Tibial artery (tissue), 4 donors: Measurements from ENCODE around the gene RAP2A.

ENCODE experiments used
- DNase-seq, 2 donors: peaks; one replicate each; pipeline ENCODE4 v3.0.0-alpha.2; 2019
- H3K27ac ChIP-seq, 2 donors: fragments of 200-600 bp; sonication (generic) in 1 of 2; 1 replicate in 1 of 2; 2 replicates in 1 of 2; pipeline ENCODE4 v1.5.1; 2018 to 2019; ENCODE audit warnings: mild to moderate bottlenecking in 1 of 2
- H3K27me3 ChIP-seq, 2 donors: fragments of 200-600 bp; sonication (generic) in 1 of 2; one replicate each; pipeline versions ENCODE4 v1.5.1 to v1.6.0; 2016 to 2019
- H3K36me3 ChIP-seq, 3 donors: fragments of 200-600 bp; sonication (generic) in 2 of 3; one replicate each; pipeline ENCODE4 v1.5.1; 2016 to 2019; ENCODE audit warnings: mild to moderate bottlenecking in 2 of 3
- H3K4me1 ChIP-seq, 4 donors: fragments of 200-600 bp; sonication (generic) in 2 of 4; 1 replicate in 3 of 4; 2 replicates in 1 of 4; pipeline ENCODE4 v1.5.1; 2016 to 2019
- H3K4me3 ChIP-seq, 2 donors: fragments of 200-600 bp; sonication (generic) in 1 of 2; 1 replicate in 1 of 2; 2 replicates in 1 of 2; pipeline ENCODE4 v1.5.1; 2018 to 2019; ENCODE audit warnings: mild to moderate bottlenecking in 2 of 2
- H3K9me3 ChIP-seq, 3 donors: fragments of 200-600 bp; sonication (generic) in 1 of 3; one replicate each; pipeline ENCODE4 v1.5.1; 2016 to 2019
- intact Hi-C: fragments of 100-400 bp; cut with DNase I; formaldehyde crosslinking; loops from one replicate; pipeline ENCODE4 v1.15.0; 2023; ENCODE audit warnings: low total_unique reads
- TF ChIP-seq, protein P1 (sequence below), 2 experiments: fragments of 200-600 bp in 1 of 2; fragments of 450-650 bp in 1 of 2; IDR thresholded peaks; one replicate each; pipeline ENCODE4 v1.5.1; 2017 to 2019; ENCODE audit warnings: antibody characterized with exemption in 2 of 2, mild to moderate bottlenecking in 1 of 2, moderate library complexity in 1 of 2

RAP2A gene

DNA sequence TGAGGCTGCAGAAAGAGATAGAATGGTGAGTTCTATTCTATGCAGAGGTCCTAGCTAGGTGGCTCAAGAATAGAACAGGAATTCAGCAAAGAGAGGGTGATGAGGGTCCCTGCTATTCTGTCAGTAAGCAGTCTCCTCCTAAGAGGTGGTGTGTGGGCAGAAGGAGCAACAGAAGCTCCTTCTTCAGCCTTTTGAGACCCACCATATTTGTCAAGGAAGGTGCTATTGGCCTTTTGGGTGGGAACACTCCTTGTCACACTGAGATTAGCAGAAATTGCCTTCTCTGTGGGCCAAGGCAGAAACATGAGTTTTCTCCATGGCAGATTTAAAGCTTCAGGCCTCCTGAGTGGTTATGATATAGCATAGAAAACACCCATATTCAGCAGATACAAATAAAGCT lies 39.4 kb upstream of the RAP2A start:
- Histone ChIP-seq H3K4me3 (no peak overlapping the region), H3K9me3 (no peaks in the 10 kb centered on the region), H3K4me1 (no peaks in the 10 kb centered on the region), H3K27ac (no peak overlapping the region), H3K36me3 (peaks cover 0 to 11% (median 0%) of the 10 kb centered on the region in 3 donors), H3K27me3 (no peaks in the 10 kb centered on the region)
- no peak for DNase-seq
- intact Hi-C loops = no loop called here
- TF ChIP-seq, protein P1, sequence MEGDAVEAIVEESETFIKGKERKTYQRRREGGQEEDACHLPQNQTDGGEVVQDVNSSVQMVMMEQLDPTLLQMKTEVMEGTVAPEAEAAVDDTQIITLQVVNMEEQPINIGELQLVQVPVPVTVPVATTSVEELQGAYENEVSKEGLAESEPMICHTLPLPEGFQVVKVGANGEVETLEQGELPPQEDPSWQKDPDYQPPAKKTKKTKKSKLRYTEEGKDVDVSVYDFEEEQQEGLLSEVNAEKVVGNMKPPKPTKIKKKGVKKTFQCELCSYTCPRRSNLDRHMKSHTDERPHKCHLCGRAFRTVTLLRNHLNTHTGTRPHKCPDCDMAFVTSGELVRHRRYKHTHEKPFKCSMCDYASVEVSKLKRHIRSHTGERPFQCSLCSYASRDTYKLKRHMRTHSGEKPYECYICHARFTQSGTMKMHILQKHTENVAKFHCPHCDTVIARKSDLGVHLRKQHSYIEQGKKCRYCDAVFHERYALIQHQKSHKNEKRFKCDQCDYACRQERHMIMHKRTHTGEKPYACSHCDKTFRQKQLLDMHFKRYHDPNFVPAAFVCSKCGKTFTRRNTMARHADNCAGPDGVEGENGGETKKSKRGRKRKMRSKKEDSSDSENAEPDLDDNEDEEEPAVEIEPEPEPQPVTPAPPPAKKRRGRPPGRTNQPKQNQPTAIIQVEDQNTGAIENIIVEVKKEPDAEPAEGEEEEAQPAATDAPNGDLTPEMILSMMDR (IDR thresholded peaks at IDR 0.05) = no peak

DNA sequence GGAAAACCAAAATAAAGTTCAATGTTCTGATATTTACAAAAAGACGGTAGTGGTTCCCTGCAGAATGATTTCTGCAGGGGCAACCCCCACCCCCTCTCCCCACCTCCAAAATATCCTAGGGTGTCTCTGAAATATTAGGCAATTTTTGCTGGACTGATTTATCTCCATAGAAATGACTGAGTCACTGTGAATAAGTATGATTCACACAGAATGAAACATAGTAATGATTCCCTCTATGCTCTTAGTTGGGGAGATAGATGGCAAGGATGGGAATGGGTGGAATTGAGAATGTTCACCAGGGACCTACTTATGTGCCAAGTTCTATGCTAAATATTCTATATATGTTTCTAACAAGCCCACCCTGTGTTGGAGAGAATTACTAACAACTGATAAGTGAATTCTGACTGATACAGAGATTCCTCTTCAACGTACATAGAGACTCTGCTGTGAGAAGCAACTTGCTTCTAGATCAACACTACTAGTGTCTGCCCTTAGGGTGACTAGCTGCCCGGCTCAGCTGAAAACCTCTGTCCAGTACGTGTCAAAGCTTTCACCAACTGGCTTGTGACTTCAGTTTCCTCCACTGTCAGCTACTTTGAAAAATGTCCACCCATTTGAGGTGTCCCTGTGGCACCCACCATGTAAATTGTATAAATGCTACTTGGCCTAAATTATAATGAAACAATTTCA lies 38.4 kb upstream of the RAP2A start:
- Histone ChIP-seq H3K36me3 (peaks cover 0 to 11% (median 0%) of the 10 kb centered on the region in 3 donors), H3K4me3 (no peak overlapping the region), H3K4me1 (no peaks in the 10 kb centered on the region), H3K27me3 (no peaks in the 10 kb centered on the region), H3K27ac (no peak overlapping the region), H3K9me3 (no peaks in the 10 kb centered on the region)
- DNase-seq = no peak
- intact Hi-C loops = no loop called here
- TF ChIP-seq, protein P1 (IDR thresholded peaks at IDR 0.05) = no peak

DNA sequence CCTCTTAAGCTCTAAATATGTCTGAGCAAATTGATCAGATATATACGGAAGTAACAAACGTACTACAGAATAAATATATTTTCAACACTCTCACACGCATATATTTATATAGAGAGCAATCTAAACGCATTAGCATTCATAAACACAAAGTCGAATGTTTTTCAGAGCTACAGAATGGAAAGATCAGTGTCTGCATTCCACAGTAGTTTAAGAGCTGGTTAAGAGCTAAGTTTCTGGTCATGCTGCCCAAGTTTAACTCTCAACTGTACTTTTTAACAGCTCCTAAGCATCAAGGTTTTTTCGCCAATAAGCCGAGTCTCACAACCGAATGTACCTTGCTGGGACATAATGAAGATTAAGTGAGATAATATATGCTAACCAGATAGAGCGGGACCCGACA lies 36.7 kb upstream of the RAP2A start:
- DNase-seq = no peak
- H3K36me3 ChIP-seq = no peaks in the 10 kb centered on the region
- H3K27ac ChIP-seq = no peak overlapping the region
- intact Hi-C loops = no loop called here
- no peaks in the 10 kb centered on the region for H3K27me3 ChIP-seq
- TF ChIP-seq, protein P1 (IDR thresholded peaks at IDR 0.05) = no peak
- H3K4me3 ChIP-seq = no peak overlapping the region
- no peaks in the 10 kb centered on the region for H3K9me3 ChIP-seq
- no peaks in the 10 kb centered on the region for H3K4me1 ChIP-seq

DNA sequence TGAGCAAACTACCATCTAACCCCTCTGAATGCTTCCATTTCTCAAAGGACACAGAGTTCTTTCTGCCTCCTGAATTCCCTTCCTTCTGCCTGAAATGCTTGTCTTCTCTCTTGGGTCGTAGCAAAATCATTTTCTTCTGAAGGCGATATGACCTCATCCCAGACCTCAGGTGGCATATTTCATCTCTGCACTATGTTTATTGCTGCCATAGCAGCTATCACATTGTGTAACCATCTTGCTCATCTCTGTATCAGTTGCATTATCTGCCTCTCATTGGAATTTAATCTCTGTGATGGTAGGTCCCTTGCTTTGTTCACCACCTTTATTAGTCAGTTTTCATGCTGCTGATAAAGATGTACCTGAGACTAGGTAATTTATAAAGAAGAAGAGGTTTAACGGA lies 32.5 kb upstream of the RAP2A start:
- Histone ChIP-seq H3K4me1 (no peaks in the 10 kb centered on the region), H3K36me3 (no peaks in the 10 kb centered on the region), H3K27ac (no peak overlapping the region), H3K4me3 (no peak overlapping the region), H3K27me3 (no peaks in the 10 kb centered on the region), H3K9me3 (no peaks in the 10 kb centered on the region)
- intact Hi-C loops = no loop called here
- TF ChIP-seq, protein P1 (IDR thresholded peaks at IDR 0.05) = no peak
- no peak for DNase-seq

DNA sequence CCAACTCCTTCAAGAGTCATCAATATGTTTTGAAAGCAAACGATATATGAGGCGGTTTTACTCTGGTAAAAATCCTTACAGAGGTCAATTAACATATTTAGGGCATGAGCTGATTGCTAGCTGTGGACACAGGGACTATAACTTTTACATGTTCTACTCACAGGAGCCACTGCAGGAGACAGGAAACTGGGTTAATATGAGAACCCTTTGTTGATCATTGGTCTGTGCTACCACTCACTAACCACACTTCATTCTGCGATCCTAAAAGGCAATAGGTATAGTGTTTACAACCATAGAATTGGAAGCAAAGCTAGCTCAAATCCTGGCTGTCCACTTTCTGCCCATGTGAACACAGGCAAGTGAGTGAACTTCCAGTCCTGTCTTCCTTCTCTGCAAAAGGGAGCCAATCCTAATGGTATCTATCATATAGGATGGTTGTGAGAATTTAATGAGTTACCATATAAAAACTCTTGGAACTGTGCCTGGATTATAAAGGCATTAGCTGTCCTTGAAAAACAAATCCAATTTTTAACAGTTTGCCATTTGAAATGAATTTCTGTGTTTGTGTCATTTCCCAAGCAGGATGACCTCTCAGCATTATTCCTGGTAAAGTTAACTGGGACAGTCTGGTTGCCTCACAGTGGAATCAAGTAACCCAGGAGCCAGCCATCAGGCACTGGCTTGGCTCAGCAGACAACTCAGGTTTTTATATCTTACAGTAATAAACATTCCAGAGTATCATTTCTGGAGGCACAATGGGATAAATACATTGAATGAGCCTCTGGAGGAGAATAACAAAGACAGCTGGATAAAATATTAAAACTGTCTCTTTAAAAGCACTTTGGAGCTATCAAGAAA lies 29.8 kb upstream of the RAP2A start:
- H3K27me3 ChIP-seq = no peaks in the 10 kb centered on the region
- no peak overlapping the region for H3K27ac ChIP-seq
- no peaks in the 10 kb centered on the region for H3K36me3 ChIP-seq
- H3K9me3 ChIP-seq = no peaks in the 10 kb centered on the region
- TF ChIP-seq, protein P1 (IDR thresholded peaks at IDR 0.05) = no peak
- no peak overlapping the region for H3K4me3 ChIP-seq
- intact Hi-C loops = no loop called here
- H3K4me1 ChIP-seq = no peaks in the 10 kb centered on the region
- DNase-seq = no peak
